Loucy (cell line): ENCODE data around the gene MAPK14.

Experiments
- H2AFZ ChIP-seq: fragments of 200-600 bp; sonication (generic); 2 replicates; pipeline ENCODE4 v1.6.0; 2016; ENCODE audit warnings: antibody characterized with exemption, mild to moderate bottlenecking, low read length, moderate library complexity
- H3F3A ChIP-seq: fragments of 200-600 bp; 2 replicates; pipeline ENCODE4 v1.6.0; 2016; ENCODE audit warnings: antibody characterized with exemption, low read depth, mild to moderate bottlenecking
- H3K27me3 ChIP-seq: fragments of 200-600 bp; sonication (generic); 2 replicates; pipeline ENCODE4 v1.6.1; 2014; ENCODE audit warnings: low read length, mild to moderate bottlenecking; ENCODE audit not compliant: insufficient read depth, poor library complexity, severe bottlenecking
- H3K36me3 ChIP-seq: fragments of 200-600 bp; sonication (generic); 2 replicates; pipeline ENCODE4 v1.6.1; 2016; ENCODE audit warnings: low read length; ENCODE audit not compliant: insufficient read depth
- H3K4me1 ChIP-seq: fragments of 200-600 bp; sonication (generic); 2 replicates; pipeline ENCODE4 v1.5.1; 2014; ENCODE audit warnings: low read length, mild to moderate bottlenecking; ENCODE audit not compliant: insufficient read depth, poor library complexity, severe bottlenecking
- H3K4me2 ChIP-seq: fragments of 200-600 bp; sonication (generic); 2 replicates; pipeline ENCODE4 v1.6.0; 2014; ENCODE audit warnings: antibody characterized with exemption, low read length, low read depth, mild to moderate bottlenecking; ENCODE audit not compliant: poor library complexity, severe bottlenecking
- H3K4me3 ChIP-seq: fragments of 200-600 bp; sonication (generic); 2 replicates; pipeline ENCODE4 v1.5.1; 2014; ENCODE audit warnings: low read length, mild to moderate bottlenecking, mixed read lengths; ENCODE audit not compliant: poor library complexity, severe bottlenecking
- H3K79me2 ChIP-seq: fragments of 200-600 bp; sonication (generic); 2 replicates; pipeline ENCODE4 v1.6.1; 2014; ENCODE audit warnings: low read length; ENCODE audit not compliant: insufficient read depth
- H3K9ac ChIP-seq: fragments of 200-600 bp; sonication (generic); 2 replicates; pipeline ENCODE4 v1.6.0; 2014; ENCODE audit warnings: mild to moderate bottlenecking, low read depth, low read length, moderate library complexity; ENCODE audit not compliant: poor library complexity, severe bottlenecking
- H3K9me2 ChIP-seq: fragments of 200-600 bp; sonication (generic); replicated peaks from 2 replicates; pipeline ENCODE4 v1.6.1; 2016; ENCODE audit warnings: low read depth, low read length, mixed read lengths
- H3K9me3 ChIP-seq: fragments of 200-600 bp; sonication (generic); 2 replicates; pipeline ENCODE4 v1.6.1; 2014; ENCODE audit warnings: mild to moderate bottlenecking, antibody characterized with exemption, low read length, low read depth; ENCODE audit not compliant: insufficient read depth
- H4K20me1 ChIP-seq: fragments of 200-600 bp; sonication (generic); 2 replicates; pipeline ENCODE4 v1.6.0; 2014; ENCODE audit warnings: antibody characterized with exemption, low read length, mild to moderate bottlenecking; ENCODE audit not compliant: insufficient read depth, poor library complexity, severe bottlenecking
- EZH2phosphoT487 ChIP-seq: fragments of 200-600 bp; IDR thresholded peaks from 2 replicates; pipeline ENCODE4 v1.6.1; 2018; ENCODE audit warnings: antibody characterized with exemption, mild to moderate bottlenecking, moderate library complexity, borderline replicate concordance
- TF ChIP-seq, protein P1 (sequence below): fragments of 200-600 bp; sonication (generic); conservative IDR thresholded peaks from 2 replicates; pipeline ENCODE4 v1.5.1; 2014; ENCODE audit warnings: mild to moderate bottlenecking, antibody characterized with exemption, low read length

MAPK14 gene

DNA sequence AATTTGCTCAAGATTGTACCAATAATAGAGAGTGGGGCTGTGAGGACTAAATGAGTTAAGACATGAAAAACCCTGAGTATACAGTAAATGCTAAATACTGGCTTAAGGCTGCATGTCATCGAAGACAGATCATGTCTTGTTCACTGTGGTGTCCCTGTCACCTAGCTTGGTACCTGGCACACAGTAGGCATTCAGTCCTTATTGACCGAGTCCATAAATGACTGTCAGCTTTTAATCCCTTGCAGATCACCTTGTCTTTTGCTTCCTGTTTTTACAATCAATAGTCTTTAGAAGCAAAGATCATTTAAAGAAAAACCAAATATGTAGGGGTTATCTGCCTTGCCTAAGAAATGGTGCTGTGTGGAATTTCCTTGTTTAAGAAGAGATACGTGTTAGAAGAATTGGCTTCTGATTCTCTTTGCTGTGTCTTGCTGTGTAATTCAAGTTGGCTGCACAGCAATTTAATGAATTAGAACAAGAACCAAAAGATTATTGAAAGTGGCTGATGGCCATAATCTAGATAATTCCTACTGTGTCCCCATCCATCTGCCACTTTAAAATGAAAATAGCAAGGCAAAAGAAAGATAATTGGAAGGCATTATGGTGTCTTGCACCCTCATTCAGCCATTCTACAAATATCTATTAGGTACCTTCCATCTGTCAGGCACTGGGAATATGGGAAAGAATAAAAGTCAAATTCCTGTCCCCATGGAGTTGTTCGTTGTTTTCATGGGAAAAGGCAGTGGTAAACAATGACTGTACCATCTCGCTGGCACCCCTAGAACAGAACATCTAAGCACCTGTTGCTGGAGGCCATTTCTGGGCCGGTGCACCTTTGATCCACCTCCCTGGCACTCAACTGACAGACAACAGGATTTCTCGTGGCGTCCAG, 90.3 kb downstream of the MAPK14 start:
- TF ChIP-seq, protein P1, sequence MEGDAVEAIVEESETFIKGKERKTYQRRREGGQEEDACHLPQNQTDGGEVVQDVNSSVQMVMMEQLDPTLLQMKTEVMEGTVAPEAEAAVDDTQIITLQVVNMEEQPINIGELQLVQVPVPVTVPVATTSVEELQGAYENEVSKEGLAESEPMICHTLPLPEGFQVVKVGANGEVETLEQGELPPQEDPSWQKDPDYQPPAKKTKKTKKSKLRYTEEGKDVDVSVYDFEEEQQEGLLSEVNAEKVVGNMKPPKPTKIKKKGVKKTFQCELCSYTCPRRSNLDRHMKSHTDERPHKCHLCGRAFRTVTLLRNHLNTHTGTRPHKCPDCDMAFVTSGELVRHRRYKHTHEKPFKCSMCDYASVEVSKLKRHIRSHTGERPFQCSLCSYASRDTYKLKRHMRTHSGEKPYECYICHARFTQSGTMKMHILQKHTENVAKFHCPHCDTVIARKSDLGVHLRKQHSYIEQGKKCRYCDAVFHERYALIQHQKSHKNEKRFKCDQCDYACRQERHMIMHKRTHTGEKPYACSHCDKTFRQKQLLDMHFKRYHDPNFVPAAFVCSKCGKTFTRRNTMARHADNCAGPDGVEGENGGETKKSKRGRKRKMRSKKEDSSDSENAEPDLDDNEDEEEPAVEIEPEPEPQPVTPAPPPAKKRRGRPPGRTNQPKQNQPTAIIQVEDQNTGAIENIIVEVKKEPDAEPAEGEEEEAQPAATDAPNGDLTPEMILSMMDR = no peak
- no peak for TF ChIP-seq EZH2phosphoT487
- Histone ChIP-seq H3K27me3 (no peaks in the 10 kb centered on the region), H3K9me3 (no peaks in the 10 kb centered on the region), H3F3A (peaks cover 18% of the 10 kb centered on the region), H3K79me2 (peaks cover 16% of the 10 kb centered on the region), H3K4me2 (peak overlapping the region; percentile 17), H3K9ac (peak overlapping the region; percentile 69), H2AFZ (no peak overlapping the region), H3K9me2 (no peaks in the 10 kb centered on the region), H3K4me1 (peaks cover 90% of the 10 kb centered on the region), H3K4me3 (peak overlapping the region; percentile 33), H3K36me3 (0 out of 2 replicates have a peak, but pooled peaks cover 4% of the 10 kb centered on the region), H4K20me1 (no peaks in the 10 kb centered on the region)

DNA sequence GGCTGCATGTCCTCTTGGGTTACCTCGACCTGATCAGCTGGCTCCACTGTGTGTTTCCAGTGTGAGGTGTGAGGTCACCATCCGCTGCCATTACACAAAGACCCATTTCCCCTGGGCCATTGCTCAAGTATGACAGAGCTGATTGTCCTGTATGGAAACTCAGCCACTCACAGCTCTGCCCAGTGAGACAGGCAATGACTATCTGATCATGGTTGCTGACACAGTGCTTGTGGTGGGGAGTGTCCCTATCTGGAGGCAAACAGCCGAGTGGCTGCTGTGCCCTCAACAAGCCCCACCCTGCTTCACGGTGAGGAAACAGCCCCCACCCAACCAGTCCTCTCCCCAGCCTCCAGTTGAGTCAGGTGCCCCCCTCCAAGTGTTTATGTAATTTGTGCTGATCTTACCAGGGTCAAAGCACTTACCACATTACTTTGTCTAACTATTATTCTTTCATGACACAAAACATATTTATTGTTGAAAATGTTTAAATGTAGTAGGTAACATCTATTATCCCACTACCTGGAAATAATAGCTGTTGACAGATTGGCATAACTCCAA, 91.0 kb downstream of the MAPK14 start:
- Histone ChIP-seq H3K9me3 (no peaks in the 10 kb centered on the region), H3K9ac (peak overlapping the region; percentile 69), H4K20me1 (no peaks in the 10 kb centered on the region), H3K9me2 (no peaks in the 10 kb centered on the region), H3F3A (peaks cover 18% of the 10 kb centered on the region), H3K4me3 (peak overlapping the region; percentile 33), H3K36me3 (0 out of 2 replicates have a peak, but pooled peaks cover 4% of the 10 kb centered on the region), H3K4me1 (peaks cover 90% of the 10 kb centered on the region), H3K4me2 (peak overlapping the region; percentile 17), H3K27me3 (no peaks in the 10 kb centered on the region), H3K79me2 (peaks cover 16% of the 10 kb centered on the region), H2AFZ (no peak overlapping the region)
- TF ChIP-seq, protein P1 = no peak
- no peak for TF ChIP-seq EZH2phosphoT487

DNA sequence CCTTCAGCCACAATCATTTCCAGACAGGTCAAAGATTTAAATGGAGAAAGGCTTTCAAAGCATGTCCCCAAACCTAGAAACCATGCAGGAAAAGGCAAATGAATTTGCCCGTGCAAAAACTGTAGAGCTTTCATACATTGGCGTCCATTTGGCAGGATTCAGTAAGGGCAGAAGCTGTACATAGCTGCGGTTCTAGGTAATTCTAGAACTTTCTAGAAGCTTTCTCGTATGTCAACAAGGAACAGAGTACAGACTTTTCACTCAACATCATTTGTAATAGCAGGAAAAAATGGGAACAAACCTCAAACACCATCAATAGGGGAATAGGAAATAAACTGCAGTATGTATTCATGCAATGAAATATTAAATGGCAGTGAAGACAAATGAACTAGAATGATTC, 91.6 kb downstream of the MAPK14 start:
- Histone ChIP-seq H2AFZ (no peak overlapping the region), H3K9me3 (no peaks in the 10 kb centered on the region), H3K4me1 (peaks cover 85% of the 10 kb centered on the region), H4K20me1 (no peaks in the 10 kb centered on the region), H3K79me2 (peaks cover 16% of the 10 kb centered on the region), H3K4me2 (peak overlapping the region; percentile 17), H3F3A (peaks cover 18% of the 10 kb centered on the region), H3K9me2 (no peaks in the 10 kb centered on the region), H3K36me3 (0 out of 2 replicates have a peak, but pooled peaks cover 4% of the 10 kb centered on the region), H3K9ac (peak overlapping the region; percentile 10), H3K27me3 (no peaks in the 10 kb centered on the region), H3K4me3 (no peak overlapping the region)
- TF ChIP-seq, protein P1 = no peak
- TF ChIP-seq EZH2phosphoT487 = no peak
